Measurements from ENCODE around the gene RASSF8. TPM values are rescaled to one million over a fixed set of nuclear protein-coding genes. Genes with fewer than 3 reads are reported as not detected.

Gene RASSF8
- total and polyA plus RNA-seq, 2 experiments from 2014 or later = 11.5 to 30.6 TPM

- Mint-ChIP-seq H3K9me3 (no peaks in the 10 kb centered on the region), H3K4me1 (peaks cover 6% of the 10 kb centered on the region; the same call in 2 of the 3 replicates), H3K4me3 (no peak overlapping the region), H3K27me3 (ENCODE audit: insufficient read depth, low read depth, poor library complexity) (peaks cover 2% of the 10 kb centered on the region), H3K27ac (no peak overlapping the region), H3K36me3 (ENCODE audit: low read depth) (no peaks in the 10 kb centered on the region)
- no peak for ATAC-seq
- no peak overlapping the region for H3K4me2 ChIP-seq
- no peaks in the 10 kb centered on the region for H3K79me2 ChIP-seq (replicated peaks; ENCODE audit: insufficient read depth)
- no peak for DNase-seq (ENCODE audit: low spot score)
- H3K27me3 ChIP-seq (ENCODE audit: insufficient read depth) = no peaks in the 10 kb centered on the region
- H3K4me1 ChIP-seq (ENCODE audit: insufficient read depth) = no peaks in the 10 kb centered on the region
- no peaks in the 10 kb centered on the region for H3K36me3 ChIP-seq (ENCODE audit: insufficient read depth)
- TF ChIP-seq CREB1 (CRISPR knock-in tag; IDR thresholded peaks at IDR 0.05; ENCODE audit: low read depth) (no peak), NANOG (IDR thresholded peaks at IDR 0.05; ENCODE audit: borderline replicate concordance) (no peak), ZNF331 (CRISPR knock-in tag; IDR thresholded peaks at IDR 0.05; ENCODE audit: low read depth) (no peak)
- no peaks in the 10 kb centered on the region for H3F3A ChIP-seq (replicated peaks; ENCODE audit: low read depth)
- H2AFZ ChIP-seq = no peak overlapping the region
- no peak overlapping the region for H3K4me3 ChIP-seq
- H3K9me2 ChIP-seq (ENCODE audit: insufficient read depth) = 0 out of 2 replicates have a peak, but pooled peaks cover 4% of the 10 kb centered on the region
- H4K20me1 ChIP-seq (replicated peaks; ENCODE audit: insufficient read depth) = no peaks in the 10 kb centered on the region
- no peak overlapping the region for H3K27ac ChIP-seq (ENCODE audit: low read depth)
Observed at GRCh38 chr12:25926536-25926935, 31.9 kb upstream of the RASSF8 start.

GRCh38 chr12:25929142-25929541 is 29.3 kb upstream of the RASSF8 start:
- no peak overlapping the region for H3K27ac ChIP-seq (ENCODE audit: low read depth)
- H3K36me3 Mint-ChIP-seq (ENCODE audit: low read depth) = no peaks in the 10 kb centered on the region
- DNase-seq (ENCODE audit: low spot score) (no peak), ATAC-seq (no peak)
- no peaks in the 10 kb centered on the region for H3K79me2 ChIP-seq (replicated peaks; ENCODE audit: insufficient read depth)
- H3K27me3 Mint-ChIP-seq (ENCODE audit: insufficient read depth, low read depth, poor library complexity) = peaks cover 2% of the 10 kb centered on the region
- H3K4me3 Mint-ChIP-seq = no peak overlapping the region
- no peaks in the 10 kb centered on the region for H4K20me1 ChIP-seq (replicated peaks; ENCODE audit: insufficient read depth)
- no peak overlapping the region for H2AFZ ChIP-seq
- H3K27ac Mint-ChIP-seq = no peak overlapping the region
- H3K4me1 ChIP-seq (ENCODE audit: insufficient read depth) = no peaks in the 10 kb centered on the region
- no peaks in the 10 kb centered on the region for H3K36me3 ChIP-seq (ENCODE audit: insufficient read depth)
- peaks cover 5% of the 10 kb centered on the region; the same call in 2 of the 3 replicates for H3K4me1 Mint-ChIP-seq
- no peak overlapping the region for H3K4me3 ChIP-seq
- no peaks in the 10 kb centered on the region for H3K27me3 ChIP-seq (ENCODE audit: insufficient read depth)
- H3K4me2 ChIP-seq = no peak overlapping the region
- H3K9me2 ChIP-seq (ENCODE audit: insufficient read depth) = 0 out of 2 replicates have a peak, but pooled peaks cover 4% of the 10 kb centered on the region
- no peaks in the 10 kb centered on the region for H3F3A ChIP-seq (replicated peaks; ENCODE audit: low read depth)
- no peaks in the 10 kb centered on the region for H3K9me3 Mint-ChIP-seq
- TF ChIP-seq ETS1 (IDR thresholded peaks at IDR 0.05) (no peak), JUNB (IDR thresholded peaks at IDR 0.05; ENCODE audit: unreplicated experiment) (no peak), STAT1 (IDR thresholded peaks at IDR 0.05; ENCODE audit: unreplicated experiment) (no peak), EZH2phosphoT487 (IDR thresholded peaks at IDR 0.05; ENCODE audit: unreplicated experiment) (no peak), EZH2 (IDR thresholded peaks at IDR 0.05; ENCODE audit: low read depth, unreplicated experiment) (no peak), CTCF (conservative IDR thresholded peaks at IDR 0.05; ENCODE audit: low read depth in 2 of 2) (no peak), CREB1 (CRISPR knock-in tag; IDR thresholded peaks at IDR 0.05; ENCODE audit: low read depth) (no peak), POLR2AphosphoS5 (IDR thresholded peaks at IDR 0.05; ENCODE audit: low read depth) (no peak), ZNF114 (CRISPR knock-in tag; IDR thresholded peaks at IDR 0.05) (no peak), REST (IDR thresholded peaks at IDR 0.05; ENCODE audit: unreplicated experiment) (no peak)
